VCaP (cell line): ENCODE measurements around the gene GAB2.

Source experiments
- H3K27ac ChIP-seq: fragments of 450-650 bp; 2 replicates; pipeline ENCODE4 v1.5.1; 2017
- CTCF ChIP-seq: fragments of 450-650 bp; conservative IDR thresholded peaks from 2 replicates; pipeline ENCODE4 v1.5.1; 2017; ENCODE audit warnings: mild to moderate bottlenecking, moderate library complexity

GAB2 gene

DNA sequence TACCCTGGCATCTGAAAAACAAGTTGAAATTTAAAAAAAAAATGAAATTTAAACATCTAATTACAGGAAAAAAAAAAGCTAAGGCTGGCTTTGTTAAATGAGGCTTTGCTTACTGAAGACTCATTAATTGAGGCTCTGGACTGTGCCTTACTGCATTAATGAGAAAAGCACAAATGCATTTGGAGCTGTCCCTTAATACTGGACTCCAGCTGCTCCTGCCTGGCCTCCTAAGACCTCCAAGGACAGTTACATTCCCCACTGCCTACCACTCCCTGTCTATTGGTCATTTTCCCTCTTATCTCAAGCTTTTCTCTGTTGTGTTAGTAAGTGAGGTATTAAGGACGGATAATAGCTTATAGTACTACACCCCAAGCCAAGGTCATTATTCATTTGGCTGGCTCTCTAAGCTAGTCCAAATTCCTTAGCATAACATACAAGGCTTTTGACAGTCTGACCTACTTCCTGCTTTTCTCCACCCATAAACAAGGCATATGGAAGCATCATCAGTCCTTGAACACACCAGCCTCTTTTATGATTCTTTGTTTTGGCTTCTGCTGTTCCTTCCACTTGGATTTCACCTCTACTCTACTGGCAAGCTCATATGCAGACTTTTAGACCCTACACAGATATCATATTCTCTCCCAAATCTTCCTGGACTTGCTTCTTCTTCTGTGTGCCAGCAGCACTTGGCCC is 166.4 kb downstream of the GAB2 start:
- no peak overlapping the region for H3K27ac ChIP-seq
- TF ChIP-seq CTCF, result no peak

GRCh38 chr11:78250099-78250498 is 167.5 kb downstream of the GAB2 start:
- TF ChIP-seq CTCF, result no peak
- H3K27ac ChIP-seq, result no peak overlapping the region

DNA sequence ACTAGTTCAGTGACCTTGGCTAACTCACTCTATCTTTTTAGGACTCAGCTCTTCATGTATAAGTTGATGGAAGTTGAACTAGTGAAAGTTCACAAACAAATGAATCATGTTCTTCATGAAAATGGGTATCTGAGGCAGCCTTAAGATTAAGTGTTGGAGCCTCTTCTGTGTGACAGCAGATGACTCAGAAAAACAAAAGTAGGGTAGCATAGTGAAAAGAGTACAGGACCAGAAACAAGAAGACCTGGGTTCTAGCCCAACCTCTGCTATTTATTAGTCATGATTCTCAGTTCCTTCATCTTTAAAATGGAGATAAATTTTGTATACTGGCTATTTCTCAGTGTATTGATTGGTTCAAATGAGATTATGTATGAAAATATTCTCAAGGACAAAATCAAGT is 168.7 kb downstream of the GAB2 start:
- TF ChIP-seq CTCF, result no peak

GRCh38 chr11:78248191-78248590 is 169.4 kb downstream of the GAB2 start:
- TF ChIP-seq CTCF, result no peak
- H3K27ac ChIP-seq, result no peak overlapping the region

More for the DNA sequence above, 168.7 kb downstream of the GAB2 start:
- H3K27ac ChIP-seq, result no peak overlapping the region

DNA sequence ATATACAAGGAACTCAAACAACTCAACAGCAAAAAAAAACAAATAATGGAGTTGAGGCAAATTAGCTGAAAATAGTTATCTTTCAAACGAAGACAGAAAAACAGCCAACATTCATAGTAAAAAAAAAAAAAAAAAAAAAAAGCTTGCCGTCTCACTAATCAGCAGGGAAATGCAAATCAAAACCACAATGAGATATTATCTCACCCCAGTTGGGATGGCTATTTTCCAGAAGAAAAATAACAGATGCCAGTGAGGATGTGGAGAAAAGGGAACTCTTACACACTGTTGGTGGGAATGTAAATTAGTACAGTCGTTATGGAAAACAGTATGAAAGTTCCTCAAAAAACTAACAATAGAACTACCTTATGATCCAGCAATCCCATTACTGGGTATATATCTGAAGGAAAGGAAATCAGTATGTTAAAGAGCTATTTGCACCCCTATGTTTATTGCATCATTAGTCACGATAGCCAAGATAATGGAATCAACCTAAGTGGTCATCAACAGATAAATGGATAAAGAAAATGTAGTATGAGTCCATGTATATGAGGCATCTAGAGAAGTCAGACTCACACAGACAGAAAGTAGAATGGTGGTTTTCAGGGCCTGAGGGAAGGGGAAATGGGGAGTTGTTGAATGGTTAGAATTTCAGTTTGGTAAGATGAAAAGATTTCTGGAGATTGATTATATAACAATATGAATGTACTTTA is 172.9 kb downstream of the GAB2 start:
- TF ChIP-seq CTCF, result no peak
- no peak overlapping the region for H3K27ac ChIP-seq

DNA sequence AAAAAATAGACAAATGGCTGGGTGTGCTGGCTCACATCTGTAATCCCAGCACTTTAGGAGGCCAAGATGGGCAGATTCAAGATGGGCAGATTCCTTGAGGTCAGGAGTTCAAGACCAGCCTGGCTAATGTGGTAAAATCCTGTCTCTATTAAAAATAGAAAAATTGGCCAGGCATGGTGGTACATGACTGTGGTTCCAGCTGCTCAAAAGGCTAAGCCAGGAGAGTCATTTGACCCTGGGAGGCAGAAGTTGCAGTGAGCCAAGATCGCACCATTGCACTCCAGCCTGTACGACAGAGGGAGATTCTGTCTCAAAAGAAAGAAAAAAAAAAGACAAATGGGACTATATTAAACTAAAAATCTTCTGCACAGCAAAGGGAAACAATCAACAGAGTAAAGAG is 173.5 kb downstream of the GAB2 start:
- TF ChIP-seq CTCF, result no peak
- no peak overlapping the region for H3K27ac ChIP-seq

DNA sequence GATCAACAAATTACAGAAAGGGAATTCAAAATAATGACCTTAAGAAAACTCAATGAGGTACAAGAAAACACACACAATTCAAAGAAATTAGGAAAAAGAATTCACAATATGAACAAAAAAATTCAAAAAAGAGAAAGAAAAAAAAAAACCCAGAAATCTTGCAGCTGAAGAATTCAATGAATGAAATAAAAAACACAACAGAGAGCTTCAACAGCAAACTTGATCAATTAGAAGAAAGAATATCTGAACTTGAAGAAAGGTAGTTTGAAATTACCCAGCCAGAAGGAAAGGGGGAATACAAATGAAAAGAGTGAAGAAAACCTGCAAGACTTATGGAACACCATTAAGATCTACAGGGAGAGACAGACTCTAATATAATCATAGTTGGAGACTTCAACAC is 176.1 kb downstream of the GAB2 start:
- TF ChIP-seq CTCF, result no peak
- no peak overlapping the region for H3K27ac ChIP-seq
